GM12892 (cell line): ENCODE data around the gene RBM15B.

Experiments used
- POLR2A ChIP-seq: IDR thresholded peaks from 2 replicates; pipeline ENCODE4 v1.6.1; 2011; ENCODE audit warnings: low read depth, low read length, control low read depth
- POLR2AphosphoS5 ChIP-seq: IDR thresholded peaks from 2 replicates; pipeline ENCODE4 v1.6.1; 2011; ENCODE audit warnings: low read depth, low read length, control low read depth
- TAF1 ChIP-seq: IDR thresholded peaks from 2 replicates; pipeline ENCODE4 v1.6.1; 2011; ENCODE audit warnings: low read depth, mild to moderate bottlenecking, control low read depth, low read length, borderline replicate concordance

DNA sequence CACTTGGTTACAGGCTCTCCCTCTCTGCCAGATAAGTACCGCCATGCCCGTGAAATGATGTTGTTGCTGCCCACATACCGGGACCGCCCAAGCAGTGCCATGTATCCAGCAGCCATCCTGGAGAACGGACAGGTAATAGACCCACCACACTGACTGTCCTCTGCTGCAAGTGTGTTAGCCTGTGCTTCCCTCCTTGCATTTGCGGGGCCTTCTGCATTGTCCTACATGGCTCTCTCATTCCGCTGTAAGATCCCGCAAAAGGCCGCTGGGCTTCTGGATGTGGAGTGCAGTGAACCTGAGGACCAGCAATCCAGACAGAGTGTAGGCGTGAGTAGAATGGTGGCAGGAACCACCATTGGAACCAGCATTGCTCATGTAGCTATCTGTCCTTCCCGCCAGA, 16.6 kb upstream of the RBM15B start:
- TF ChIP-seq POLR2AphosphoS5 (no peak), POLR2A (no peak), TAF1 (no peak)
